ENCODE results near the gene POPDC3. TPM values are rescaled to one million over a fixed set of nuclear protein-coding genes. Genes with fewer than 3 reads are reported as not detected.

POPDC3 gene
- polyA plus RNA-seq, 1 donor from 2014 or later: not detected

DNA sequence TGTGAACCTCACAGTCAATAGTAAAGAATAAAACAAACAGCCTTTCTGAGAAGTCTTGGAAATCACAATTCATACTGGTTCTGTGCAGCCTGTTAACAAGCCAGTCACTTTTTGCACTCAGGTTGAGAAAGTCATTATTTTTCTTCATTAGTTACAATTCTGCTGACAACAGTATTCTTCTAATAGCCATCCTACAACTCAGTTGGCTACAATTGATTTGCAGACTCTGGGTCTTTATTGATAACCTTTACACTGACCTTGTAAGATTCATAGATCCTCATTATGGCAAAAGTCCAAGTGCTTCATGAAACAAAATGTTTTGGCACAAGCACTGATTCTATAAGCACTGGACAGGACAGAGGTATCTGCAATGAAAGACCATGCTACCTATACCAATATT, 34.9 kb upstream of the POPDC3 start:
- Histone ChIP-seq H3K79me2 (replicated peaks; ENCODE audit: insufficient read depth, low read length) (no peaks in the 10 kb centered on the region), H2AFZ (ENCODE audit: low read depth, low read length) (no peak overlapping the region), H3K27me3 (ENCODE audit: insufficient read depth, low read depth, low read length) (no peaks in the 10 kb centered on the region), H3K9ac (ENCODE audit: low read length) (no peak overlapping the region), H3K9me2 (ENCODE audit: insufficient read depth, low read length) (no peaks in the 10 kb centered on the region), H3K4me2 (ENCODE audit: low read length) (no peak overlapping the region), H3K36me3 (ENCODE audit: insufficient read depth, low read length) (no peaks in the 10 kb centered on the region), H3K27ac (ENCODE audit: low read length) (no peak overlapping the region), H3K9me3 (ENCODE audit: low read length) (no peaks in the 10 kb centered on the region), H3F3A (ENCODE audit: insufficient read depth, low read length, poor library complexity, severe bottlenecking) (no peaks in the 10 kb centered on the region), H3K4me3 (ENCODE audit: low read length) (no peak overlapping the region), H4K20me1 (ENCODE audit: insufficient read depth) (no peaks in the 10 kb centered on the region)
- TF ChIP-seq EZH2 (IDR thresholded peaks at IDR 0.05; ENCODE audit: borderline replicate concordance, insufficient read depth, low read length, poor library complexity, severe bottlenecking): no peak
- TF ChIP-seq, protein P1, sequence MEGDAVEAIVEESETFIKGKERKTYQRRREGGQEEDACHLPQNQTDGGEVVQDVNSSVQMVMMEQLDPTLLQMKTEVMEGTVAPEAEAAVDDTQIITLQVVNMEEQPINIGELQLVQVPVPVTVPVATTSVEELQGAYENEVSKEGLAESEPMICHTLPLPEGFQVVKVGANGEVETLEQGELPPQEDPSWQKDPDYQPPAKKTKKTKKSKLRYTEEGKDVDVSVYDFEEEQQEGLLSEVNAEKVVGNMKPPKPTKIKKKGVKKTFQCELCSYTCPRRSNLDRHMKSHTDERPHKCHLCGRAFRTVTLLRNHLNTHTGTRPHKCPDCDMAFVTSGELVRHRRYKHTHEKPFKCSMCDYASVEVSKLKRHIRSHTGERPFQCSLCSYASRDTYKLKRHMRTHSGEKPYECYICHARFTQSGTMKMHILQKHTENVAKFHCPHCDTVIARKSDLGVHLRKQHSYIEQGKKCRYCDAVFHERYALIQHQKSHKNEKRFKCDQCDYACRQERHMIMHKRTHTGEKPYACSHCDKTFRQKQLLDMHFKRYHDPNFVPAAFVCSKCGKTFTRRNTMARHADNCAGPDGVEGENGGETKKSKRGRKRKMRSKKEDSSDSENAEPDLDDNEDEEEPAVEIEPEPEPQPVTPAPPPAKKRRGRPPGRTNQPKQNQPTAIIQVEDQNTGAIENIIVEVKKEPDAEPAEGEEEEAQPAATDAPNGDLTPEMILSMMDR (IDR thresholded peaks at IDR 0.05; ENCODE audit: poor library complexity, severe bottlenecking): no peak
- TF ChIP-seq TAF1 (IDR thresholded peaks at IDR 0.05; ENCODE audit: low read depth): no peak
- TF ChIP-seq POLR2AphosphoS5 (IDR thresholded peaks at IDR 0.05): no peak
- no peak for TF ChIP-seq RAD21 (conservative IDR thresholded peaks at IDR 0.05)
- no peak for TF ChIP-seq MXI1 (conservative IDR thresholded peaks at IDR 0.05; ENCODE audit: poor library complexity, severe bottlenecking)
- TF ChIP-seq, protein P2, sequence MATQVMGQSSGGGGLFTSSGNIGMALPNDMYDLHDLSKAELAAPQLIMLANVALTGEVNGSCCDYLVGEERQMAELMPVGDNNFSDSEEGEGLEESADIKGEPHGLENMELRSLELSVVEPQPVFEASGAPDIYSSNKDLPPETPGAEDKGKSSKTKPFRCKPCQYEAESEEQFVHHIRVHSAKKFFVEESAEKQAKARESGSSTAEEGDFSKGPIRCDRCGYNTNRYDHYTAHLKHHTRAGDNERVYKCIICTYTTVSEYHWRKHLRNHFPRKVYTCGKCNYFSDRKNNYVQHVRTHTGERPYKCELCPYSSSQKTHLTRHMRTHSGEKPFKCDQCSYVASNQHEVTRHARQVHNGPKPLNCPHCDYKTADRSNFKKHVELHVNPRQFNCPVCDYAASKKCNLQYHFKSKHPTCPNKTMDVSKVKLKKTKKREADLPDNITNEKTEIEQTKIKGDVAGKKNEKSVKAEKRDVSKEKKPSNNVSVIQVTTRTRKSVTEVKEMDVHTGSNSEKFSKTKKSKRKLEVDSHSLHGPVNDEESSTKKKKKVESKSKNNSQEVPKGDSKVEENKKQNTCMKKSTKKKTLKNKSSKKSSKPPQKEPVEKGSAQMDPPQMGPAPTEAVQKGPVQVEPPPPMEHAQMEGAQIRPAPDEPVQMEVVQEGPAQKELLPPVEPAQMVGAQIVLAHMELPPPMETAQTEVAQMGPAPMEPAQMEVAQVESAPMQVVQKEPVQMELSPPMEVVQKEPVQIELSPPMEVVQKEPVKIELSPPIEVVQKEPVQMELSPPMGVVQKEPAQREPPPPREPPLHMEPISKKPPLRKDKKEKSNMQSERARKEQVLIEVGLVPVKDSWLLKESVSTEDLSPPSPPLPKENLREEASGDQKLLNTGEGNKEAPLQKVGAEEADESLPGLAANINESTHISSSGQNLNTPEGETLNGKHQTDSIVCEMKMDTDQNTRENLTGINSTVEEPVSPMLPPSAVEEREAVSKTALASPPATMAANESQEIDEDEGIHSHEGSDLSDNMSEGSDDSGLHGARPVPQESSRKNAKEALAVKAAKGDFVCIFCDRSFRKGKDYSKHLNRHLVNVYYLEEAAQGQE (IDR thresholded peaks at IDR 0.05; ENCODE audit: borderline replicate concordance): no peak
- TF ChIP-seq SMC3 (conservative IDR thresholded peaks at IDR 0.05; ENCODE audit: poor library complexity): no peak
- no peak for TF ChIP-seq EP300 (conservative IDR thresholded peaks at IDR 0.05; ENCODE audit: poor library complexity, severe bottlenecking)

DNA sequence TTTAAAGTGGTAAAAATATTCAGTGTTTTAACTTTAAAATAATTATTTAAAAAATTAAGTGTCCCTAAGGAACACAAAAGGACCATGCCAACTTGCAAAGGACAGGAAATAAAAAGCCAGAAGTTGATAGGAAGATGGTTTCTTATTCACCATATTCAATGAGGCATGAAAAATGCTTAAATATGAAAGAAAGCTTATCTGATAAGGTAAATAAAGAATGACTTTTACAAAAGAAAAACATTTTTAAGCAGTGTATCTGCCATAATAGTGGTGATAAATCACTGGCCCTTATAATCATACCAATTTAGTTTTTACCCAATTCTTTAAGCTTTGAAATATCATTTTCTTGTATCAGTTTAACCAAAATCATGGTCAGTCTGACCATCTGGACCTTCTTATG, 33.5 kb upstream of the POPDC3 start:
- Histone ChIP-seq H4K20me1 (ENCODE audit: insufficient read depth) (no peaks in the 10 kb centered on the region), H3K4me2 (ENCODE audit: low read length) (no peak overlapping the region), H3K9me3 (ENCODE audit: low read length) (no peaks in the 10 kb centered on the region), H3K27ac (ENCODE audit: low read length) (no peak overlapping the region), H3F3A (ENCODE audit: insufficient read depth, low read length, poor library complexity, severe bottlenecking) (no peaks in the 10 kb centered on the region), H3K79me2 (replicated peaks; ENCODE audit: insufficient read depth, low read length) (no peaks in the 10 kb centered on the region), H3K9ac (ENCODE audit: low read length) (no peak overlapping the region), H2AFZ (ENCODE audit: low read depth, low read length) (no peak overlapping the region), H3K36me3 (ENCODE audit: insufficient read depth, low read length) (no peaks in the 10 kb centered on the region), H3K27me3 (ENCODE audit: insufficient read depth, low read depth, low read length) (no peaks in the 10 kb centered on the region), H3K9me2 (ENCODE audit: insufficient read depth, low read length) (no peaks in the 10 kb centered on the region), H3K4me3 (ENCODE audit: low read length) (no peak overlapping the region)
- TF ChIP-seq RAD21 (conservative IDR thresholded peaks at IDR 0.05) (no peak), EZH2 (IDR thresholded peaks at IDR 0.05; ENCODE audit: borderline replicate concordance, insufficient read depth, low read length, poor library complexity, severe bottlenecking) (no peak), POLR2AphosphoS5 (IDR thresholded peaks at IDR 0.05) (no peak), MXI1 (conservative IDR thresholded peaks at IDR 0.05; ENCODE audit: poor library complexity, severe bottlenecking) (no peak), SMC3 (conservative IDR thresholded peaks at IDR 0.05; ENCODE audit: poor library complexity) (no peak), TAF1 (IDR thresholded peaks at IDR 0.05; ENCODE audit: low read depth) (no peak), EP300 (conservative IDR thresholded peaks at IDR 0.05; ENCODE audit: poor library complexity, severe bottlenecking) (no peak)
- TF ChIP-seq, protein P1 (IDR thresholded peaks at IDR 0.05; ENCODE audit: poor library complexity, severe bottlenecking): no peak
- TF ChIP-seq, protein P2 (IDR thresholded peaks at IDR 0.05; ENCODE audit: borderline replicate concordance): no peak
